KMS-11 (cell line): Measurements from ENCODE around the gene TET2.

ENCODE experiments used
- H2AFZ ChIP-seq: fragments of 200-600 bp; sonication (generic); 2 replicates; pipeline ENCODE4 v1.6.1; 2016; ENCODE audit warnings: antibody characterized with exemption, mixed run types, low read depth
- H3K27ac ChIP-seq: fragments of 200-600 bp; sonication (generic); 2 replicates; pipeline ENCODE4 v1.6.1; 2016; ENCODE audit warnings: mild to moderate bottlenecking, mixed run types
- H3K27me3 ChIP-seq: fragments of 200-600 bp; sonication (generic); 2 replicates; pipeline ENCODE4 v1.6.1; 2017; ENCODE audit warnings: mild to moderate bottlenecking, low read depth, mixed run types, moderate library complexity; ENCODE audit not compliant: insufficient read depth
- H3K36me3 ChIP-seq: fragments of 200-600 bp; sonication (generic); 2 replicates; pipeline ENCODE4 v1.6.1; 2017; ENCODE audit warnings: mild to moderate bottlenecking, mixed run types; ENCODE audit not compliant: insufficient read depth
- H3K4me1 ChIP-seq: fragments of 200-600 bp; sonication (generic); 2 replicates; pipeline ENCODE4 v1.6.1; 2016; ENCODE audit warnings: mild to moderate bottlenecking, low read depth, mixed run types; ENCODE audit not compliant: poor library complexity, severe bottlenecking
- H3K4me2 ChIP-seq: fragments of 200-600 bp; sonication (generic); 2 replicates; pipeline ENCODE4 v1.7.0; 2016; ENCODE audit warnings: mild to moderate bottlenecking, mixed run types
- H3K4me3 ChIP-seq: fragments of 200-600 bp; sonication (generic); IDR thresholded peaks from 2 replicates; pipeline ENCODE4 v1.6.1; 2017; ENCODE audit warnings: low read depth, low read length, mixed read lengths; ENCODE audit not compliant: insufficient read depth
- H3K79me2 ChIP-seq: fragments of 200-600 bp; sonication (generic); 2 replicates; pipeline ENCODE4 v1.6.1; 2016; ENCODE audit warnings: low read depth, mixed run types; ENCODE audit not compliant: insufficient read depth
- H3K9ac ChIP-seq: fragments of 200-600 bp; sonication (generic); 2 replicates; pipeline ENCODE4 v1.6.1; 2016; ENCODE audit warnings: mild to moderate bottlenecking, mixed run types
- H4K20me1 ChIP-seq: fragments of 200-600 bp; sonication (generic); 2 replicates; pipeline ENCODE4 v1.6.1; 2016; ENCODE audit warnings: mild to moderate bottlenecking, mixed run types; ENCODE audit not compliant: insufficient read depth
- CTCF ChIP-seq: fragments of 200-600 bp; sonication (generic); conservative IDR thresholded peaks from 2 replicates; pipeline ENCODE4 v1.6.1; 2017; ENCODE audit warnings: low read depth, mild to moderate bottlenecking, antibody characterized with exemption, low read length, moderate library complexity, mixed read lengths

TET2 gene

DNA sequence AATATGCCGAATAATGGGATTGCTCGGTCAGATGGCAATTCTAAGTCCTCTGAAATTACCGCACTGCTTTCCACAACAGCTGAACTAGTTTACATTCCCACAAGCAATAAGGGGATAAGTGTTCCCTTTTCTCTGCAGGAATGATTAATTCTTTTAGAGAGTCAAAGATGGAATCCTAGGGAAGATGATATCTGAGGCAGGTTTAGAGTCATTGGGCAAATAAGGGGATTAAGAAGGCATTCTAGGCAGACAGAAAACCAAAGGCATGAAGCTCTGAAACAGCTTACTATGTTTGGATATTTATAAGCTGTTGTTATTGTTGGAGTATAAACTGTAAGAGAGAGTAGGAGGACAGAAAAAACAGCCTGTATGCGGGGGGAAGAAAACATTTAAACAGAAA, 85.7 kb downstream of the TET2 start:
- no peaks in the 10 kb centered on the region for H3K27me3 ChIP-seq
- H3K9ac ChIP-seq: no peak overlapping the region

GRCh38 chr4:105234582-105234981, 87.9 kb downstream of the TET2 start:
- Histone ChIP-seq H3K9ac (no peak overlapping the region), H2AFZ (no peak overlapping the region), H3K4me1 (peaks cover 3% of the 10 kb centered on the region), H3K27me3 (no peaks in the 10 kb centered on the region), H3K4me2 (no peak overlapping the region), H4K20me1 (no peaks in the 10 kb centered on the region), H3K79me2 (no peaks in the 10 kb centered on the region), H3K36me3 (no peaks in the 10 kb centered on the region), H3K27ac (no peak overlapping the region), H3K4me3 (no peak overlapping the region)
- no peak for TF ChIP-seq CTCF

More for the DNA sequence above, 85.7 kb downstream of the TET2 start:
- Histone ChIP-seq H3K79me2 (no peaks in the 10 kb centered on the region), H4K20me1 (no peaks in the 10 kb centered on the region), H3K36me3 (no peaks in the 10 kb centered on the region), H2AFZ (no peak overlapping the region), H3K4me3 (no peak overlapping the region), H3K4me2 (no peak overlapping the region), H3K4me1 (peaks cover 3% of the 10 kb centered on the region), H3K27ac (no peak overlapping the region)
- no peak for TF ChIP-seq CTCF

DNA sequence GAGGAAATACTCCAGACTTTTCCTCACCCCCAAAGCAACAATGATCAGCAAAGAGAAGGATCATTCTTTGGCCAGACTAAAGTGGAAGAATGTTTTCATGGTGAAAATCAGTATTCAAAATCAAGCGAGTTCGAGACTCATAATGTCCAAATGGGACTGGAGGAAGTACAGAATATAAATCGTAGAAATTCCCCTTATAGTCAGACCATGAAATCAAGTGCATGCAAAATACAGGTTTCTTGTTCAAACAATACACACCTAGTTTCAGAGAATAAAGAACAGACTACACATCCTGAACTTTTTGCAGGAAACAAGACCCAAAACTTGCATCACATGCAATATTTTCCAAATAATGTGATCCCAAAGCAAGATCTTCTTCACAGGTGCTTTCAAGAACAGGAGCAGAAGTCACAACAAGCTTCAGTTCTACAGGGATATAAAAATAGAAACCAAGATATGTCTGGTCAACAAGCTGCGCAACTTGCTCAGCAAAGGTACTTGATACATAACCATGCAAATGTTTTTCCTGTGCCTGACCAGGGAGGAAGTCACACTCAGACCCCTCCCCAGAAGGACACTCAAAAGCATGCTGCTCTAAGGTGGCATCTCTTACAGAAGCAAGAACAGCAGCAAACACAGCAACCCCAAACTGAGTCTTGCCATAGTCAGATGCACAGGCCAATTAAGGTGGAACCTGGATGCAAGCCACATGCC, 89.7 kb downstream of the TET2 start:
- H3K4me1 ChIP-seq: peaks cover 3% of the 10 kb centered on the region
- H3K9ac ChIP-seq: no peak overlapping the region
- TF ChIP-seq CTCF: no peak
- H3K36me3 ChIP-seq: no peaks in the 10 kb centered on the region
- H4K20me1 ChIP-seq: no peaks in the 10 kb centered on the region
- no peak overlapping the region for H2AFZ ChIP-seq
- no peaks in the 10 kb centered on the region for H3K27me3 ChIP-seq
- no peak overlapping the region for H3K27ac ChIP-seq
- H3K4me3 ChIP-seq: no peak overlapping the region
- no peak overlapping the region for H3K4me2 ChIP-seq
- no peaks in the 10 kb centered on the region for H3K79me2 ChIP-seq

DNA sequence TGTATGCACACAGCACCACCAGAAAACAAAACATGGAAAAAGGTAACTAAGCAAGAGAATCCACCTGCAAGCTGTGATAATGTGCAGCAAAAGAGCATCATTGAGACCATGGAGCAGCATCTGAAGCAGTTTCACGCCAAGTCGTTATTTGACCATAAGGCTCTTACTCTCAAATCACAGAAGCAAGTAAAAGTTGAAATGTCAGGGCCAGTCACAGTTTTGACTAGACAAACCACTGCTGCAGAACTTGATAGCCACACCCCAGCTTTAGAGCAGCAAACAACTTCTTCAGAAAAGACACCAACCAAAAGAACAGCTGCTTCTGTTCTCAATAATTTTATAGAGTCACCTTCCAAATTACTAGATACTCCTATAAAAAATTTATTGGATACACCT, 90.2 kb downstream of the TET2 start:
- H3K79me2 ChIP-seq: no peaks in the 10 kb centered on the region
- no peaks in the 10 kb centered on the region for H3K36me3 ChIP-seq
- H4K20me1 ChIP-seq: no peaks in the 10 kb centered on the region
- H3K27ac ChIP-seq: no peak overlapping the region
- no peaks in the 10 kb centered on the region for H3K27me3 ChIP-seq
- H3K4me2 ChIP-seq: no peak overlapping the region
- H2AFZ ChIP-seq: no peak overlapping the region
- no peak for TF ChIP-seq CTCF
- peaks cover 3% of the 10 kb centered on the region for H3K4me1 ChIP-seq
- no peak overlapping the region for H3K9ac ChIP-seq
- no peak overlapping the region for H3K4me3 ChIP-seq
